Peyer's patch (tissue), 4 donors: ENCODE data around the gene ARHGAP27.

Experiments
- CTCF ChIP-seq, 6 experiments: fragments of 450-650 bp in 4 of 6; fragments of 200-600 bp in 2 of 6; sonication (generic) in 1 of 6; IDR thresholded peaks; one replicate each; pipeline ENCODE4 v1.5.1; 2017 to 2019; ENCODE audit warnings: antibody characterized with exemption in 6 of 6, mild to moderate bottlenecking in 3 of 6, moderate library complexity in 1 of 6
- POLR2A ChIP-seq, 2 donors: fragments of 450-650 bp; IDR thresholded peaks; one replicate each; pipeline ENCODE4 v1.5.1; 2017; ENCODE audit warnings: antibody characterized with exemption in 2 of 2, mild to moderate bottlenecking in 2 of 2, moderate library complexity in 2 of 2

DNA sequence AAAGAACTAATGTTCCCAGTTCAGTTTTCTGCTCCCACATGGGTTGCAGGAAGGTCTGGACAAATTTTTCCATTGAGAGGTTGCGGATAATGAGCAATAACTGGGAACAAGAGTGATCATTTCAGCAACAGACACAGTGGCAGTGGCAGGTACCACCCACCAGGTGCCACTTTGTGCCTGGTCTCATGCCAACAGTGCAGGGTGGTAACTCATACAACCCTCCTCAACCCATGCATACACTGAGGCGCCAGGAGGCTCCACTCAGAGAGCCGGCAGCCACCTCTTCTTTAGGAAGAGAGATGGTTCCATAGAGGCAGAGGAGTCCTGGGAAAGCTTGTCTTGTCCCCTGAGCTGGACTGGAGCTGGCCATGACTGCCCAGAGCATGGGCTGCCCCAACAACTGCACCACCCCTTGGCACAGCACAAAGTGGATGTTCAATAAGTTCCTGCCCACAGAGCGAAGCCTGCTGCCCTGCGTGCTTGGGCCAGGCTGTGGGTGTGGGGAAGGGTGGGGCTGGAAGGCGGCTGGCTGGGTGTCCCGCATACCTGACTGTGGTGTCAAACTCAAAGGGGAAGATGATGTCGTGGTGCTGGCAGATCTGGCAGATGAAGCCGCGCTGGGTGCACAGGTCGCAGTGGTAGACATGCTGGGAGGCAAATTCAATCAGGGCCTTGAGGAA lies 6.4 kb upstream of the ARHGAP27 start:
- TF ChIP-seq CTCF (IDR thresholded peaks at IDR 0.05) (no peak), POLR2A (IDR thresholded peaks at IDR 0.05) (no peak)
